ENCODE results near the gene ANKS6. TPM values are rescaled to one million over a fixed set of nuclear protein-coding genes. Genes with fewer than 3 reads are reported as not detected.

ANKS6 gene
- 8.0 and 12.6 TPM in 2 replicates for total RNA-seq

DNA sequence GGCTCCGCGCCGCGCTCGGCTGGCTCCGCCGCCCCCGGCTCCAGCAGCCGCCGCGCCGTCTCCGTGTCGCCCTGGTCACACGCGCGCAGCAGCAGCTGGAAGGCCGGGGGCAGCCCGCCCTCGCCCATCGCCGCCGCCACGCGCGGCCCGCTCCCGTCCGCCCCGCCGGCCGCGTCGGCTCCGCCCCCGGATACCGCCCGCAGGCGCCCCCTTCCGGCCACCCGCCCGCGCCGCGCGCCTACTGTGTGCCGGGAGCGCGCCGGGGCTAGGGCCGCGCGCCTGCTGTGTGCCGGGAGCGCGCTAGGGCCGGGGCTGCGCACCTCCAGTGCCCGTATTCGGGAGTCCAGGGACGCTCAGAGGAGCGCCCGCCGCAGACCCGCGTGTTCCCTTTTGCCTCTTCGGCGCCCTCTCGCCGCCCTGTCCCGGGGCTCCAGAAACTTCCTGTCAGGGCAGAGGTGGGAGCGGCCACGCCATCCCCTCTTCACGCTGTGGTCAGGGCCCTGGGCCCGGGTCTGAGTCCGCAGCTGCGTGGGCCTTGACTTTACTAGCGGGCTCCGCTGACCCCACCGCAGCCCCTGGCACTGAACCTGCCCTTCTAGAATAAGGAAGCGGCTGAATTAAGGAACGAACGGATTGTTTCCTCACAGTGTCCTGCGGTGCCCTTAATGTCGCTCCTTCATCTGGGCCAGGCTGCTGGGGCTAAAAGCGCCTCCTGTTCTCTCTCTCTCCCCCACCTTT lies at the start of gene ANKS6:
ANKS6 (minus strand) TSS at position 192 of the 738 bp plus-strand sequence; CDS start at position 128, 64 bp downstream.
- peak; percentile 80 for DNase-seq

DNA sequence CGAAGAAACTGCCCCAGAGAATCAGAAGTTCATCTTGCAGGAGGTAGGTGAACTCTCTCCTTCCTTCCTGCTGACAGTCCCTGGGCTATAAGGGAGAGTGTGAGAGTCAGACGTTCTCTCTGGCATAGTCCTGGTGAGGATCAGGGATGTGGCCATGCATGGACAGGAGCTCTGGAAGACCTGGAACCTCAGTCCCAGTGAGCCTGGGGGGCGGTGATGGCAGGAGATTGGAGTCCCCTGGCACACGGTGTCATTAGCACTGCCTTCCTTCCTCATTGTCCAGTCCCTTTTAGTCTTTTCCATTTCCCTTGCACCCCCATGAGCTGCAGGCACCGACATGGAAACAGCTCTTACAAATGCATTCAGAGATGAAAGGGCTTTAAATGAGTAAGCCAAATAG lies 49.7 kb upstream of the ANKS6 start:
- DNase-seq = no peak

DNA sequence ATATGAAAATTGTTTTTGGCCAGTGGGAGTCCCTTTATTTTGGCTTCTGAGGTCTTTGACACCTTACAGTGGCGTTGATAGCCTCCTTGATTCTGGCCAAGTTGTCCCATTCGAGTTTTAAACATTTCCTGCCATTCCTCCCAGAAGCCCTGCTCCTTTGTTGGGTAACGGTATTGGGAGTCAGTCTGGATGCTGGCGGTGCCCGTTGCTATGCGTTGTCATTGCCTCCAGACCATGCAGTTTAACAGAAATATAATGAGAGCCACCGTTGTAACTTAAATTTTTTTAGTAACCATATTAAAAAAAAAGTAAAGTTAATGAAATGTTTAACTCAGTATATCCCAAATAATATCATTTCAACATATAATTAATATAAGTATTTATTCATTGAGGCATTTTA lies 46.2 kb upstream of the ANKS6 start:
- no peak for DNase-seq

DNA sequence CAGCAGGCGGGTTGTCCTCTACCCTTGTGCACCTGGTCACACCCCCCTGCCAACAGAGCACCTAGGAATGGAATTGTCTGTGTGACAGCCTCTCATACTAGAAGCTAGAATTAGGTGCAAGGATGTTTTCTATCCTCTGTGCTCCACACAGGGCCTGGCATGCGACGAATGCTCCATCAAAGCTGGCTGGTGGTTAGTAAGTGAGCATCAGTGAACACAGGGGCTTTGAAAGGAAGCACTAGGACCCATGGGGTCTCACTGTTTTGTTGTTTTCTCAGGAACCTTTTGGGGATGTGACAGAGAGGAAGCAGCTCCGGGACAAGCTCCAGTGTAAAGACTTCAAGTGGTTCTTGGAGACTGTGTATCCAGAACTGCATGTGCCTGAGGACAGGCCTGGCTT lies 43.4 kb upstream of the ANKS6 start:
- no peak for DNase-seq

DNA sequence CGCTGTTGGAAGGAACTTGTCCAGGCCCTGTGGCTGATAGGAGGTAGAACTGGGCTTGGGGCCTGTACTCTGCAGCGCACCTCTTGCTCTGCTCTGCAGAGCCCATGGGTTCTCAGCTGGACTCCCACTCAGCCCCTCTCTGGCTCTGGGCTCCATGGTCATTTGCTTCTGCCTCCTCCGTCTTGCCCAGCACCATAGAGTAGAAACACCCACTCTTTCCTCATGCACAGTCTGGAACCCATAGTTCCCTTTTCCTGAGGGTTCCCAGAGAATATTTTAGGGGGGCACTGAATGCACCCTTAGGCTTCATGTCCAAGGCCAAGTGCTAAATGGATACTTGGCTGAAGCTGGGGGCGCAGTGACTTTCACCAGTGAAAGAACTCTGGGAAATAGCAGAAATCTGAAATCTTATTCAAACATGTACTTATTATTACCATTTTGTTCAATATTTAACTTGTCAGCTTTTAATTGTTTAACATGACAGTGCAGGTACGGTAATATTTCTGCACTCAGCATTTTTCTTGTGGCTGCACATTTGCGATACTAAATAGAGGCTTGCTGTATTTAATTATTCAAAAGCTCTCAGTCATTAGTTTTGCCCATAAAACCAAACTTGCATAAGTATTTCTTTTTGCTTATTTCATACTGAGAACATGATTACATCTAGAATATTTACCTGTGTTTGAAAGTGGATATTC lies 42.7 kb upstream of the ANKS6 start:
- DNase-seq = no peak

DNA sequence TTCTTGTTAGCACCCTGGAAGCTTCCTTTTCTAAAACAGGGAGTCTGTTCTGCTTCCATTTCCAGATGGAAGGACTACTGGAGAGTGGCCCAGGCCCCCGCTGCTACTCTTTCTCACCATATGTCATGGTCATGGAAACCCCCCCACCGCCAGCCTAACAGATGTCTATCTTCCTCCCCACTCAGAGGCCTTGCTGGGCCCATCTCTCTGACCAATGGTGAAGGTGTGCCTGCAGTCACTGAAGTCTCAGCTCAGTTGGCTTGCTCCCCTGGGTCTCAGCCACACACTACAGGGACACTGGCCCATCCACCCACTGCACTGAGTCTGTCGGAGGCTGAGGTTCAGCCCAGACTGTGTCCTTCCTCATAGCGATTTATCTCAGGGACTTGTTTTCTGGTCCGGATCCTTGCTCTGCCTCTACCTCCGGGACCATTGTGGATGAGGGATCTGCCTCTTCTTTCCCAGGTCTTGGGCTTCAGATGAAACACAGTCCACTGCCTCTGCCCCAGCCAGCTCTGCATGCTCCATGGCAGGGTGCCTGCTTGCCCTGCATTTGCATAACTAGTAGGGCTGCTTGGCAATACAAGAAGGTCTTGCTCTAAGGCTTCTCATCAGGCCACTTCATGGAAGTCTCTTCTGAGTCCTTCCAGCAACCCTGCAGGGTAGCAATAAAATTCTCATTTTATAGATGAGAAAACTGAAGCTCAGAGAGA lies 42.0 kb upstream of the ANKS6 start:
- DNase-seq = no peak

DNA sequence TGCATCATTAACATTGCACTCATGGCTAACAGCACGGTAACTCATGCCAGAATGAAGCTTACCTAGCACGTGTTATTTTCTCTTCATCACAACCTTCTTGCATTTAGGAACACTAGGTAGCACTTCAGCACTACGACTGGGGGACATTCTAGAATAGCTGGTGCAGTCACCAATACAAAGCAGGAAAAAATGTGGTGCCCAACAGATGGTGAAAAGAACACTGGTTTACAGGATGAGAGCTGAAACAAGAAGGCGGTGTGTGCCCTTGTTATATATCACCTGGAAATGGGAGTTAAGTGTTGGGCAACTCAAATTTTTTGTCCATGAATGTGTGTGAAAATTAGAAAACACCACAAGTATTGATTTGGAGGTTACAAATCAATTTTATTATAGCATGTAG lies 41.2 kb upstream of the ANKS6 start:
- DNase-seq = no peak

DNA sequence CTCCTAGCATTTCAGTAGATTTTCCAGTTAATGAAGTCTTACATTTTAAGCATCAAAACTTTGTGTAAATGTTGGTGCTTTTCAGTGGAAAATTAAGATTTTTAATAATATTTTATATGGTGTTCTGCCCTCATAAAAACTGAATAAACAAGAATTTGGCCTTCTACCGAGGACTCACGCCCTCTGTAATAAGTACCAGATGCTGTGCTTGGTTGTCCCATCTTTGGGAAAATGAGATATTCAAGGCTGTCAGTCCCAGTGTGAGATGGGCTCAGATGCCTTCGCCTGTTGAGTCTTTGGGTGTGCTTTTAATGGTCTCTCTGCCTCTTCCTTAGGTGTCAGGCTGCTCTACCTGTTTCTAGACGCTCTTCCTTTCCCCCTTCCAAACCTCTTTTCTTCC lies 39.9 kb upstream of the ANKS6 start:
- no peak for DNase-seq

DNA sequence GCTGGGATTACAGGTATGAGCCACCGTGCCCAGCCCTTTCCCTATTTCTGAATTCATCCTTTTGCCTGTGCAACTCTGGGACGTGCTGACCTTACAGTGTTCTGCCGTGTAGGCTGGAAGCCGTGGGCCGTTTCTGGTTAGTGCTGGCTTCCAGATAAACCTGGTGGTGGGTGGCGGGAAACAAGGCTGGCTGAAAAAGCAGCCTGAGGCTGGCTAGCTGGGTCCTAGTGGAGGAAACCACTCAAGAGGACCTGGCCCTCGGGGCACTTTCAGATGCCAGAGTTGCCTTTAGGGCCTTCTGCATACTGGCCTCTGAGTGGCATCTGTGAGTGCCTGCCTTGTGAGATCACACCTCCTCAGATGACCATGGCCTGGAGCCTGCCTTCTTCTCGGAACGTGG lies 38.0 kb upstream of the ANKS6 start:
- no peak for DNase-seq

DNA sequence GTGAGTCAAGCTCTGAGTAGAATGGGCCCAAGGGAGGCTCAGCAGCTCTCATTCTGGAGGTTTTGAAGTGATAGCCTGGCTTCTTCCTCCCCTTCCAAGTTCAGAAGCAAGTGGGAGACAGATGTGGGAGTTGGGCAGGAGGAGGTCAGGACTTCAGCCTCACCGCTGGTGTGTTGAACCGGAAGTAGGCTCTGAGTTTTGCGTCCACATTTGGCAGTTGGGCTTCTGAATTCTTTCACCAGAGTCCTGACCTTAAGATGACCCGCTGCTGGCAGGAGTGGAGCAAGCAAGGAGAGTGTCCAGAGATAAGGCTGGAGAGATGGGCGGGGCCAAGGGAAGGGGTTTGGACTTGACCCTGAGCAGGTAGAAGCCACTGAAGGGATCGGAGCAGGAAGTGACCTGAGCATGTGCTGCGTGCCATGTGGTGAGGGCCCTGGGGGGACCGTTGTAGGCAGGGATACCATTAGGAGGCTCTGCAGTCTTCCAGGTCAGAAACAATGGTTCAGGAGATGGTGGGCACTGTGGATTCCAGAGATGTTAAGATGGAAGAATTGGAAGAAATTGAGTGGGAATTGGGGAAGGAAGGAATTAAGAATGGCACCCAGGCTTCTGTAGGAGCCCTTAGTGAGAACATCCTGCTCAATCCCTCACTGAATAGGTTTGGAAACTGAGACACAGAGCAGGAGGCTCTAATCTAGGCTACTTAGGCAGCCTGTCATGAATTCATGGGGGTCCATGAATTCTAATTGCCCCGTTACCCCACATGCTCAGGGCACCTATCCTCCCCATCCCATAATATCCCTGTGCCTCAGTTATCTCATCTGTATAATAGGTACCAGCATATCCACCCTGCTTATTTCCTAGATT lies 37.0 kb upstream of the ANKS6 start:
- DNase-seq = no peak

DNA sequence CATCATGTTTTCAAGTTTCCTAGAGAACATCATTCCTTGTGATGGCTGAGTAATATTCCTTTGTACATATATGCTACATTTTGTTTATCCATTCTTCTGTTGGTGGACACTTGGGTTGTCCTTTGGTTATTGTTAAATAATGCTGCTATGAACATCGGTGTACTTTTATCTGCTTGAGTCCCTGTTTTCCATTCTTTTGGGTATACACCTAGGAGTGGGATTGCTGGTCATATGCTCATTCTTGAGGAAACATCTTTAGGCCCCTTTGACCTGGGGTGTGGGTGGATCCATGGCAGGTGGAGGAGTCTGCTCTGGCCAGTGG lies 36.4 kb upstream of the ANKS6 start:
- DNase-seq = no peak

DNA sequence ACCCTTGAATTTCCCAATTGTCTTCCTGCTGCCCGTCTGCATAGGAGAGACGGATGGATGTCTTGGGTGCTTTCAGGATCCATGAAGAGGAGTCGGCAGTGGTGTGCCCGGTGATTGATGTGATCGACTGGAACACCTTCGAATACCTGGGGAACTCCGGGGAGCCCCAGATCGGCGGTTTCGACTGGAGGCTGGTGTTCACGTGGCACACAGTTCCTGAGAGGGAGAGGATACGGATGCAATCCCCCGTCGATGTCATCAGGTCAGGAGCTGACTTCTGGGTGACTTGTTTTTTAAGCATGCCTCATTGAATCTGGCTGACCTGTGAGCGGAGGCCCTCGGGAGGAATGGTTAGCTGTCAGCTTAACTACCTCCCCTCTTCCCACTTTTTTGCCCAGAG lies 35.3 kb upstream of the ANKS6 start:
- no peak for DNase-seq

DNA sequence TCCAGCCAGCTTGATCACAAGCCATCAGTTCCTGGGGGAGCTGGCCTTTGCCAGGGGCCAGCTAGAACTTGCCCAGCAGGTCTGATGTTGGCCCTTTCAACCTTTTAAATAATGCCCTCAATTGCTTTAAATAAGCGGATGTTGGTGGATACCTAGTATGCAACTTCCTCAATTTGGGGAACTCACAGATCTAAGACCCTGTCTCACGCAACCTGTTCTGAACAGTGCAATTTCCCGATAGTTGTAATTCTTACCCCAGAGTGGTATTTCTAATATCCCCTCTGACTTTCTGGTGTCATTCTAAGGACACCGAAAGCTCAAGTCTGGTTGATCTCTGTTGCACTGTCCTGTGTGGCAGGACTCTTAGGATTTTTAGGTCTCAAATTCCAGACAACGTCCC lies 34.2 kb upstream of the ANKS6 start:
- no peak for DNase-seq

DNA sequence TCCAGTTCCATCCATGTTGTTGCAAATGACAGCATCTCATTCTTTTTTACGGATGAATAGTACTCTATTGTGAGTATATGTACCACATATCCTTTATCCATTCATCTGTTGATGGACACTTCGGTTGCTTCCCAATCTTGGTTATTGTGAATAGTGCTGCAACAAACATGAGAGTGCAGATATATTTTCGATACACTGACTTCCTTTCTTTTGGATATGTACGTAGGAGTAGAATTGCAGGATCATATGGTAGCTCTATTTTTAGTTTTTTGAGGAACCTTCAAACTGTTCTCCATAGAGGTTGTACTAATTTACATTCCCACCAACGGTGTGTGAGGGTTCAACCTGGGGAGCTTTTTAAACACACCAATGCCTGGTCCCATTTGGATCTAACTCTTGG lies 33.4 kb upstream of the ANKS6 start:
- no peak for DNase-seq

DNA sequence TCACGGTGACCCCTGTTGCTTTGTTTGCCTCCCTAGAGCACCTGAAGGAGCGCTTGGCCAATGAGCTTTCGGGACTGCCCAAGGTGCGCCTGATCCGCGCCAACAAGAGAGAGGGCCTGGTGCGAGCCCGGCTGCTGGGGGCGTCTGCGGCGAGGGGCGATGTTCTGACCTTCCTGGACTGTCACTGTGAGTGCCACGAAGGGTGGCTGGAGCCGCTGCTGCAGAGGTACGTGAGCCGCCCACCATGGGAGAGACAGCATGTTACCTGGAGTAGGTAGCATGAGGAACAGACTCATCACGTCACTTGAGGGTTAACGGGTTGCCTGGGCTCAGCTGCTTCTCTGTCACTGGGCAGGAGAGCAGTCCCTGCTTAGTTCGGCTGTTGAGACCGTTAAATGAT lies 30.4 kb upstream of the ANKS6 start:
- DNase-seq = no peak

DNA sequence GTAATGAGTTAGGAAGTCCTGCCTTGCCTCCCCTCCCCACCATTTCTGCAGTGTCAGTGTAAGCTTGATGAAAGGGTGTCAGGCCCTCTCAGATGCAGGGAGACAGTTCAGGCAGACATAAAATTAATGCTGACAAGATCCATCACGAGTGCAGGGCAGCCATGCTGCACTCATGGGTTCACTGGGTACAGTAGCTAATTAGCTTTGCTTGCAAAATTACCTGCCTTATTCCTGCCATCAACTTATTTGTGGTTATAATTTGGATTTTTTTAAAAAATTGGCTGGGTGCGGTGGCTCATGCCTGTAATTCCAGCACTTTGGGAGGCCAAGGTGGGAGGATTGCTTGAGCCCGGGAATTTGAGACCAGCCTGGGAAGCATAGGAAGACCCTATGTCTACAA lies 29.1 kb upstream of the ANKS6 start:
- DNase-seq = no peak

DNA sequence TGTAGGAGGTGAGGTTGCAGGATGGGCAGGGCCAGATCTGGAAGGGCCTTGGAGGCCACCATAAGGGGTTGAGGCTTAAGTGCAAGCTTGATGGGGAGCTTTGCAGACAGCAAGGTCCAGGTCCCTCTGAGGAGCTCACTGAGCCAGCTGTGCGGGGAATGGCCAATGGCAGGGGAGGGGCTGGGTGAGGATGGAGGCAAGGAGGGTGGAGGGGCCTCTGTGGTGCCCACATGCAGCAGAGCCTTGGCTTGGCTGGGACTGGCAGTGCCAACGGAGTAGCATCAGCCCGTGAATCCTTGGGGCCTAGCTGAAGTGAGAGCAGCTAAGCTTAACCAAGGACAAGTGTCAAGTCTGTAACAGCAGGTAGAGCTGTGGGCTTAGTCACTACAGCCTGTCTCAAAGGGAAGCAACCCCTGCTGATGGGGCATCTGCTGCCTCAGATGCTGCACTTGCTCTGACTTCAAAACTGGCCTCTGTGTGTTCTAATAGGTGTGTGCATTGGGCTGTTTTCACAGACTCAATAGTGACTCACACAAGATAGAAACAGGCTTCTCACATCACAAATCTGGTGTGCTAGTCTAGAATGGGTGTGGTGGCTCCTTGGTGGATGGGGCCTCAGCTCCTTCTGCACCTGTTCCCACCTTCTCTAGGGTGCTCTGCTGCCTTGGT lies 27.4 kb upstream of the ANKS6 start:
- no peak for DNase-seq

DNA sequence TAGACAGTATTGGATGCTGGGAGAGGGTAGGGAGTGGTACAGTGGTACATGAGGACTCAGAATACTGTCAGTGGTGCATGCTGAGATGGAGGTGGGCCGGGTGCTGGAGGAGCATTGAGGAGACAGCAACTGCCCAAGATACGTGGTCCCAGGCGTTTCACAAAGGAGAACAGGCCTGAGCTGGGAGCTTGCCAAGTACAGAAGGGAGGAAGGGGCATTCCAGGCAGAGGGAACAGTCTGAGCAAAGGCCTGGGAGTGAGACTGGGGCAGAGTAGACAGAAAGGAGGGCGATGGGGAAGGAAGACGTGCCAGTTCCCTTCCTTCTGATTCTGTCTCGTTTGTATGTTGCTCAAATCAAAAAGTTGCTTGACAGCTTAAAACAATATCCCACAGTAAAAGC lies 26.3 kb upstream of the ANKS6 start:
- DNase-seq = no peak

DNA sequence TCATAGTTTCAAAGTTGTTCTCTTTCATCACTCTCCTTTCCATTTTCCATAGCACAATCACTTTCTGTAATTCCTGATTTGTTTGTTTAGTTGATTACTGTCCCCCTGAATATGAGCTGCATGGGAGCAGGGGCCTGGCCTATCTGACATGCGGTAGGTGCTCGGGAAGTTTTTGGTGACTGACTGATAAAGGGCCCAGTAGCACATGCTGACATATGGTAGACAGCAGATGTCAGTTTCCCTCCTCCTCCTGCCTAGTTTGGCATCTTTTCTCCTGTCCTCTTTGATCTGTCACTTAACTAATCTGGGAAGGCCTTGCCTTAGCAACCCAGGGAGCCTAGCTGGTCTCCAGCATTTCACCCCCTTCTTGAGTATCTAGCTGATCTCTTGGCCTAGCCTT lies 25.5 kb upstream of the ANKS6 start:
- DNase-seq = no peak

DNA sequence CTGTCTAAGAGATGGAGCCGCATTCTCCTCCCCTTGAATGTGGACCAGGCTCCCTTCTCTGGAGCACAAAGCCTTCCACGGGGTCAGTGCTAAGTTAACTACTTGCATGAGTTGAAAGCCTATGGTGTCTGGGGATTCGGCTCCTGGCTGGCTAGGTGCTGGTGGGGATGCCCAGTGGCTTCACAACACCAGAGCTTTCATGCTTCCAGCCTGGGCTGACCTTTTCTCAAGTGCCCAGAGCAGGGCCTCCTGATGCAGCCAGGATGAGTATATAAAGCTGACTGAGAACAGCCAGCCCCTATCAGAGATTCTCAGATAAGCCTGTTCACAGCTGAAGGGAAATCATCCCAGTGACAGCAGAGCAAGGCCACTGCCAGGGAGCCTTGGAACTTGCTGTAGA lies 22.9 kb upstream of the ANKS6 start:
- no peak for DNase-seq

DNA sequence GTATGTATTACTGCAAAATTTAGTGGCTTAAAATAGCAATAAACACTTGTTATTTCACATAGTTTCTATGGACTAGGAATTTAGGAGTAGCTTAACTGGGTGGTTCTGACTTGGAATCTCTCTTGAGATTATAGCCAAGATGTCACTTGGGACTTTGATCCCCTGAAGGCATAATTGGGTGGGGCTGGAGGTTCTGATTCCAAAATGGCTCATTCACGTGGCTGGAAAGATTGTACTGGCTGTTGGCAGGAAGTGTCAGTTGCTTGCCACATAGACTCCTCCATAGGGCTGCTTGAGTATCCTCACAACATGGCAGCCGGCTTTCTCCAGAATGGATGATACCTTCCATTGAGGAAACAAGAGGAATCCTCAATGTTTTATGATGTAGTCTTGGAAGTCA lies 22.4 kb upstream of the ANKS6 start:
- DNase-seq = no peak

DNA sequence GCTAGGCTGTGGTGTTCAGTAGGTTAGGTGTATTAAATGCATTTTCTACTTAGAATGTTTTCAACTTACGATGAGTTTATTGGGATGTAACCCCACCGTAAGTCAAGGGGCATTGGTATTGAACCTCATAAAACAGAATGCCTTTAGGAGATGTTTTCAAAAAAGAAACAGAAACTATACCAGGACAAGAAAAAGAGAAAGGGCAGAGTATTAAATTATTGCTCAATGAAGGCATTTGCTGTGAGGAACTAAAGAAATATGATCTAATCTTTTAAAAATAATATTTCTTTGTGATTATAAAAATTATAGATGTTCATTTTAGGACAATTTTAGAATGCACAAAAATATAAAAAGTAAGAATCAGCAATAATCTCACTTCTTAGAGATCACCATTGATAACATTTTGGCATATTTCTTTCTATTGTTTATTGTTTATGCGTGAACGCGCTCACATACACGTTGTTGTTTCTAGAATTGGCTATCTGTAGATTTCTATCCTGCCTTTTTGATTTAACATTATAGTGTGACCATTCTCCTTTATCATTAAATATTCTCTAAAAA lies 19.1 kb upstream of the ANKS6 start:
- no peak for DNase-seq

All from dermis blood vessel endothelial cell (primary cell).